ENCODE data around the gene VMAC. TPM values are rescaled to one million over a fixed set of nuclear protein-coding genes. Genes with fewer than 3 reads are reported as not detected.

Gene VMAC
- total RNA-seq, 1 donor from 2014 or later: 12.3 TPM

DNA sequence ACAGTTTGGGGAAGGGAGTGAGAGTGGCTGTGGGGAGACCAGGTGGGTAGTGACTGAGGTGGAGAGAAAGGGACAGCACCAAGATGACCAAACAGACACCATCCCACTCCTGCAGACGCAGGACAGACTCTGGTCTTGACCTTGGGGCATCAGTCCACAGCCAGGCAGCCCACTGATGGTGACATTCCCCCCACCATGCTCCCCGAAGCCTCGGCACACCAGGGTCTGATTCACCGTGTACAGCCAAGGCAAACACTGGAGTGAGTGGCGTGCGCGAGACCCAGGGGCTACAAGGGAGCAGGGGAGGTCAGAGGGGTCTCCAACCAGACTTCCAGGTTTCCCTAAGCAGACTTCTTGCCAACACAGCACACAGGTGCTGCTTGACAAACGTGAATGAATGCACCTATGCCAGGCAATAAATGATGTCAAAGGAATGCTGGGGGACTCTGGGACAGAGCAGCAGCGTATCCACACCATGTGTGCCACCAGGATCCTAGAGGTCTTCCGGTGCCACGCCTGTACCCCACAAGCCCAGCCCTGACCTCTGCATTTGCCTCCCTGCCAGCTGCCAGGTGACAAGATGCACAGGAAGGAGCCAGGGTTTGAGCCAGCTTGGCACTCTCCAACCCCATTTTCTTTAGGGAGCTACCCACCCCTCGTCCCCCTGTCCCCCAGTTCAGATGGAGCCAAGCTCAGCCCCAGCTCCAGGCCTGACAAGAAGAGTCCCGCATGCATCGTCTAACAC, 54.8 kb downstream of the VMAC start:
- no peak overlapping the region for H3K27ac Mint-ChIP-seq
- peaks cover 52% of the 10 kb centered on the region for H3K4me1 Mint-ChIP-seq

More for the DNA sequence above, 54.8 kb downstream of the VMAC start:
- H3K27me3 Mint-ChIP-seq (ENCODE audit: low read depth): no peaks in the 10 kb centered on the region
- H3K36me3 Mint-ChIP-seq: no peaks in the 10 kb centered on the region
- TF ChIP-seq, protein P1, sequence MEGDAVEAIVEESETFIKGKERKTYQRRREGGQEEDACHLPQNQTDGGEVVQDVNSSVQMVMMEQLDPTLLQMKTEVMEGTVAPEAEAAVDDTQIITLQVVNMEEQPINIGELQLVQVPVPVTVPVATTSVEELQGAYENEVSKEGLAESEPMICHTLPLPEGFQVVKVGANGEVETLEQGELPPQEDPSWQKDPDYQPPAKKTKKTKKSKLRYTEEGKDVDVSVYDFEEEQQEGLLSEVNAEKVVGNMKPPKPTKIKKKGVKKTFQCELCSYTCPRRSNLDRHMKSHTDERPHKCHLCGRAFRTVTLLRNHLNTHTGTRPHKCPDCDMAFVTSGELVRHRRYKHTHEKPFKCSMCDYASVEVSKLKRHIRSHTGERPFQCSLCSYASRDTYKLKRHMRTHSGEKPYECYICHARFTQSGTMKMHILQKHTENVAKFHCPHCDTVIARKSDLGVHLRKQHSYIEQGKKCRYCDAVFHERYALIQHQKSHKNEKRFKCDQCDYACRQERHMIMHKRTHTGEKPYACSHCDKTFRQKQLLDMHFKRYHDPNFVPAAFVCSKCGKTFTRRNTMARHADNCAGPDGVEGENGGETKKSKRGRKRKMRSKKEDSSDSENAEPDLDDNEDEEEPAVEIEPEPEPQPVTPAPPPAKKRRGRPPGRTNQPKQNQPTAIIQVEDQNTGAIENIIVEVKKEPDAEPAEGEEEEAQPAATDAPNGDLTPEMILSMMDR (IDR thresholded peaks at IDR 0.05; ENCODE audit: unreplicated experiment): no peak
- DNase-seq (ENCODE audit: low spot score in 2 of 2, unreplicated experiment in 2 of 2): no peak
- H3K4me3 Mint-ChIP-seq: no peak overlapping the region
- no peaks in the 10 kb centered on the region for H3K9me3 Mint-ChIP-seq

Other genes with a start within 250 kb of the VMAC start
- 30.0 to 32.3 TPM (median 30.7 TPM) in 3 replicates for gene MICOS13, start 224.4 kb upstream of the VMAC start, total RNA-seq
- 15.9 to 16.7 TPM (median 16.0 TPM) in 3 replicates for gene HSD11B1L, start 223.8 kb upstream of the VMAC start, total RNA-seq
- gene RPL36, start 214.6 kb upstream of the VMAC start, total RNA-seq: 947 to 1,016 TPM (median 998 TPM) in 3 replicates
- gene LONP1, start 184.7 kb upstream of the VMAC start, total RNA-seq: 63.4 to 69.8 TPM (median 69.6 TPM) in 3 replicates
- not detected in 3 replicates for gene CATSPERD, start 184.2 kb upstream of the VMAC start, total RNA-seq
- 5.4 to 6.0 TPM (median 5.9 TPM) in 3 replicates for gene PRR22, start 120.1 kb upstream of the VMAC start, total RNA-seq
- gene DUS3L, start 113.7 kb upstream of the VMAC start, total RNA-seq: 54.0 to 61.1 TPM (median 56.9 TPM) in 3 replicates
- 1.7 to 2.8 TPM (median 2.4 TPM) in 3 replicates for gene NRTN, start 99.8 kb upstream of the VMAC start, total RNA-seq
- gene FUT6, start 65.2 kb upstream of the VMAC start, total RNA-seq: 0.32 TPM in 1 of 3 replicates, not detected in the others
- 0.49 to 1.1 TPM (median 0.90 TPM) in 3 replicates for gene FUT3, start 53.4 kb upstream of the VMAC start, total RNA-seq
- 0.47 to 0.79 TPM (median 0.73 TPM) in 3 replicates for gene FUT5, start 34.3 kb upstream of the VMAC start, total RNA-seq
- 229 to 235 TPM (median 233 TPM) in 3 replicates for gene NDUFA11, start 1.1 kb upstream of the VMAC start, total RNA-seq
- 16.2 to 17.2 TPM (median 16.7 TPM) in 3 replicates for gene CAPS, start 9.4 kb downstream of the VMAC start, total RNA-seq
- gene RANBP3, start 73.3 kb downstream of the VMAC start, total RNA-seq: 83.3 to 89.8 TPM (median 87.2 TPM) in 3 replicates
- 6.5 to 8.4 TPM (median 7.3 TPM) in 3 replicates for gene RFX2, start 205.6 kb downstream of the VMAC start, total RNA-seq
- gene ACSBG2, start 230.8 kb downstream of the VMAC start, total RNA-seq: not detected in 3 replicates